GM19324 (cell line): Measurements from ENCODE around the gene WDR86.

ENCODE experiments used
- ATAC-seq: cut with Tn5 transposase; IDR thresholded peaks from one replicate; pipeline ENCODE4 v1.9.1; 2021; ENCODE audit warnings: mild to moderate bottlenecking, moderate library complexity; ENCODE audit not compliant: unreplicated experiment, low FRiP score

WDR86 gene, protein sequence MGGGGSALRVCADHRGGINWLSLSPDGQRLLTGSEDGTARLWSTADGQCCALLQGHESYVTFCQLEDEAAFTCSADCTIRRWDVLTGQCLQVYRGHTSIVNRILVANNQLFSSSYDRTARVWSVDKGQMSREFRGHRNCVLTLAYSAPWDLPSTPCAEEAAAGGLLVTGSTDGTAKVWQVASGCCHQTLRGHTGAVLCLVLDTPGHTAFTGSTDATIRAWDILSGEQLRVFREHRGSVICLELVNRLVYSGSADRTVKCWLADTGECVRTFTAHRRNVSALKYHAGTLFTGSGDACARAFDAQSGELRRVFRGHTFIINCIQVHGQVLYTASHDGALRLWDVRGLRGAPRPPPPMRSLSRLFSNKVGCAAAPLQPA

DNA sequence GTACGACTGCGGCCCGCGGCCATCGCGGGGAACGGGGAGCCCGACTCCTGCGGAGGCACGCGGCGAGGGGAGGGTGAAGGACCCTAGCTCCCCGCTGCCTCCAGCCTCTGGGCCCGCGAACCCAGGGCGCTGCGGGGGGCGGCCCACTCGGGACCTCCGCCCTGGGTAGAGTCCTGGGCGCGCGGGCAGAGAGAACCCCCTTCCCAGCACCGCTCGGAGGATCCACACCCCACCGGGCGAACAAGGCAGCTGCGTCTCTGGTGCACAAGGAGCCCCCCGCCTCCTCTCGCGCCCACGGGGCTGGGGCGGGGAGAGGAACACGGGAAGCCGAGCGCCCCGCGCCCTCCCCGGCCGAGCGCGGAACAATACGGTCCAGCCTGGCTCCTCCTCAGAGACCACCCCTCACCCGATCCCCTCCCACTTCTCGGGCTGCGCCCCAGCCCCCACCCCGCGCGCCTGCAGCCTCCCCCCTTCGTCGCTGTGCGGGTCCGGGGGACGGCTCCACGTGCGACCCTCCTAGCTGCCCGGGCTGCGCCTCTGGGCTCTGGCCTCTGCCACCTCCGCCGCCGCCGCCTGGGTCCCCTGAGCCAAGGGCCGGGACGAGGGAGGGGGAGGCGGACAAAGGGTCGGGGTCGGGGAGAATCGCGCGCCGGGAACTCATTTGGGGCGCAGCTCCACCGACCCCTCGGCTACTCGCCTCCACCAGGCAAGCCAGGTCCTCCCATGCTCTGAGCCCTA lies at the start of gene WDR86:
WDR86 (minus strand) TSS at position 372 of the 738 bp plus-strand sequence. CDS start 449 bp downstream, outside the sequence.
- no peak for ATAC-seq

GRCh38 chr7:151457534-151457933 lies 47.7 kb upstream of the WDR86 start:
- ATAC-seq: no peak

DNA sequence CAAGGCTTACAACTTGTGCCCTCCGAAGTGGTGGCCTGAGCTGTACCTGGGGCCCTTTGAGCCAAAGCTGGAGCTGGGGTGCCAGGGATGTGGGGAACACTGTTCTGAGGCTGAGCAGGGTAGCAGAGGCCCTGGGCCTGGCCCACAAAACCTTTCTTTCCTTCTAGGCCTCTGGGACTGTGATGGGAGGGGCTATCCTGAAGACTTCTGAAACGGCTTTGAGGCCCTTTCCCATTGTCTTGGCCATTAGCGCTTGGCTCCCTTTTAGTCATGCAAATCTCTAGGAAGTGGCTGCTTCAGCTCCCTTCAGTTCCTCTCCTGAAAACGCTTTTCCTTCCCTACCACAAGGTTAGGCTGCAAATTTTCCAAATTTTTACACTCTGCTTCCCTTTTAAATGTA lies 46.9 kb upstream of the WDR86 start:
- no peak for ATAC-seq

DNA sequence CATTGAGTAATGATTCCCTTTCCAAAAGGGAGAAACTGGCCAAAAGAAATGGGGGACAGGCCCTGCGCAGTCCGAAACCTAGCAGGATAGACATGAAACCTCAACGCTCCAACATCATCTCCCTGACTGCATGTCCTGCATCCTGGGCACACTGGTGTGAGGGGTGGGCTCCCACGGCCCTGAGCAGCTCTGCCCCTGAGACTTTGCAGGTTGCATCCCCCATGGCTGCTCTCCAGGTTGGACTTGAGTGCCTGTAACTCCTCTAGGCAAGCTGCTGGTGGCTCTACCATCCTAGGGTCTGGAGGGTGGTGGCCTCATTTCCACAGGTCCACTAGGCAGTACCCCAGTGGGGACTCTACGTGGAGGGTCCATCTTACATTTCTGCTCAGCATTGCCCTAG lies 46.4 kb upstream of the WDR86 start:
- no peak for ATAC-seq

GRCh38 chr7:151455690-151456089 lies 45.9 kb upstream of the WDR86 start:
- no peak for ATAC-seq

DNA sequence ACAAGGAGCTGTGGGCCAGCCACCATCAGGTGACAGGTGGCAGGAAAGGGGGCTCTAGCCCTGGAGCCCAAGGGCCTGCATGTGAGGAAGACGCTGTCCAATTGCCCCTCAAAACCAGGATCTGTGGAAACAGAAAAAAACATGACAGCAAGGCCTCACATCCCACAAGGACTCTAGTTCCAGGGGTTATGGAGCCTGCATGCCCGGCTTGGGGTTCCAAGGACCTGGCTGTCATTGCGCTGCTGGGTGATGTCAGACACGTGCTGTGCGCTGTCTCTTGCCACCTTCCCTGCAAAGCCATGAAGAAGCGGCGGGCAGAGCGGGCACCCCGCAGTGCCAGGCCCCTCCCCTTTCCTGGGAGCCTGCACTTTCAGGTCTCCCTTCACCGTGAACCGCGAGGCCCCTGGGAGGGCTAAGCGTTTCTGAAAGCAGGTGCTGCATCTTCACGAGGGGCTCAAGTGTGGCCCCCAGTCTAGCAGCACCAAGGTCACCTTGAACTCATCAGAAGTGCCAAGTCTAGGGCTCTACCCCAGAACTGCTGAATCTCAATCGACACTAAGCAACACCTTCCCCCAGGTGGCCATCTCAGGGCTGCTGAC lies 45.2 kb upstream of the WDR86 start:
- ATAC-seq: no peak

- no peak for ATAC-seq
These were observed 44.5 kb upstream of the WDR86 start for GRCh38 chr7:151454305-151454704.

DNA sequence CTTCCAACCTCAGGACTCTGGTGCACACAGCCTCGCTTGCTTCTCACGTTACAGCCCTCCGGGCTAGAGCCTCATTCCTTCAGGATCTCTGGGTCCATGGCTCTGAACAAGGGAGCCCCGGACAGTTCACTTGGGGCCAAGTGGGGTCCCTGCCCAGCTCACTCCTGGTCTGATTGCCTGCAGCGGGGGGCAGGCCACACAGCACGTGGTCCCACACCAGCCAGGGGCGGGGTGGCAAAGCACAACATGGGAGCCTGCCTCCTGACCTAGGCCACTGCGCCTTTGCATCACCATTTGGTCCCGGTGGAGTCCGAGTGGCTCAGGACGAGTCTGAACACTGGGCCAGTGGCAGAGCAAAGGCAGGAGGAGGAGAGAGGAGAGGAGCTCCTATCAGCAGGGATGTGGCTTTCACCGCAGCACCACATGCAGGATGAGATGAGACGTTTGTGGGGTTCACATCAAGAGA lies 43.5 kb upstream of the WDR86 start:
- ATAC-seq: no peak

GRCh38 chr7:151452680-151453325 lies 43.0 kb upstream of the WDR86 start:
- no peak for ATAC-seq

DNA sequence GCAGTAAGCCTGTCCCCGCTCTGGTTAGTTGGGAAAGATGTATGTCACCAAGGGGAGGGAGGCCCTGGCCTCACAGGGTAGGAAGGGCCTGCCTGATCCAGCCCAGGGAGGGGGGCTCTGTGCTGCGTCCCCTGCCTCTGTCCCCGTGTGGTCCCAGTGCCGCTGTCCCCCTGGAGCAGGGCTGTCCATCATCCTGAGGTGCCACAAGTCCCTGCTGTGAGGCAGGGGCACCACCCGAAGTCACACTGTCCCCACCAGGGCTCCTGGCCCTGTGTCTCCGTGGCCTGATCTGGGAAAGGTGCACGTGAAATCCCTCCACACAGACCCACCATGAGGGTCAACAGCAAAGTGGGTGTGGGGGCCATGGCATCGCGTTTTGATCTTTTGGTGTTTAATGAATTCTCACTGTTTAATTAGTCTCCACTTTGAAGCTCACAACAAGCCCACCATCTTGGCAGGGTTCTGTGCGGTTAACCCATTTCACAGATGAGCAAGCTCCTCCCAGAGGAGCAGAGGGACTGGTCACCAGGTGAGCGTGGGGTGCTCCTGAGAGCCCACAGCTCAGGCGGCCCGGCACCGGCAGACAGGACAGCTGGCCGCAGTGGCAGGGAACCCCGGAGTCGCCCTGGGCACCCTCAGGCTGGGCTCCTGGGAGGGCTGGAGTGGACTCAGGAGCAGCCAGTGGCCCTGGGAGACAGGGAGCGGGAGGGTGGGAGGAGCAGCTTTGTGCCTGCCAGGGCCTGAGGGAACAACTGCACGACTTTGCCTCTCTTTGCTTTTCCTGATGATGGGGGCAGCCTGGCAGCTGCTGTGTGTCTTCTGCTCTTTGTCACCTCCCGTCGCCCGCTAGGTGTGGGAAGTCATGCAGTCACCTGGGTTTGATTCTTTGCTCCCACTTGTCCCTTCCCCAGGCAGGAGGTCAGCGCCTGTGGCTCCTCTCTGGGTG lies 42.1 kb upstream of the WDR86 start:
- ATAC-seq: no peak

- ATAC-seq: no peak
These were observed 41.3 kb upstream of the WDR86 start for GRCh38 chr7:151451156-151451555.

- ATAC-seq: no peak
These were observed 40.2 kb upstream of the WDR86 start for GRCh38 chr7:151449990-151450389.

DNA sequence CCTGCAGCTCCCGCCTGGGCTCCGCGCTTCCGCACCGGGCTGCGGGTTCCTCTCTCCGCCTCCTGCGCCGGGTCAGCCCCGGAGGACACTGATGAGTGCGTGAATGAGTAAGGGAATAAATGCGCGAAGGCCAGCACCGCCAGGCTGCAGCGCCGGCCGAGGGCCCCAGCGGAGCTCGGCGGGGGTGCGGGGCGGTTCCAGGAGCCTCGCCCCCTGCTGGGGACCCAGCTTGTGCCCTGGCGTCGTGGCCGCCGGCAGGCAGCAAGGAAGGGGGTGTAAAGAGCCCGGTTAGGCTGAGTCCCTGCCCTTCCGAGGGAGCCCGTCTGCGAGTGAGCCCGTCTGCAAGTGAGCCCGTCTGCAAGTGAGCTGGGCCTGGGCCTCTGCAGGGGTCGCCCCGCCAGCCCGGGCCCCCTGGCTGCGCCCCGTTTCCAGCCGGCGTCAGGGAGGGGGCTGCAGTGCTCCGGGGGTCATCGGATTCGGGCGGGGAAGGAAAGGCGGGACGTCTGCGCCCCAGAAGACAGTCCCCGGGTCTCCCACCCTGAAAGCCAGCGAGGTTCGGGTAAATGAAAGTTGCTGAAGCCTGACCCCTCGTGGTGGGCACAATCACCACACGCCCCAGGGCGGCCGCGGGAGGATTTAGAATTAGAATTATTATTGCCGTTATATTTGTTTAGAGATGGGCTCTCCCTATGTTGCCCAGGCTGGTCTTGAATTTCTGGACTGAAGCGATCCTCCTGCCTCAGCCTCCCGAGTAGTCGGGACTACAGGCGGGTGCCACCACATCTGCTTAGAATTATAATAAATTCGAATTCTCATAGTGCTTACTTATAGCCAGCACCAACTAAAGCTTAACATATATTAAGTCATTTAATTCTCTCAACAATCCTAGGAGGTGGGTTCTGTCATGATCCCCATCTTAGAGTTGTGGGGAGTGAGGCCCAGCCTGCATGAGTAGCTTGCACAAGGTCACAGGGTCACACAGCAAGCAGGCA lies 38.7 kb upstream of the WDR86 start:
- no peak for ATAC-seq

- ATAC-seq: no peak
These were observed 38.0 kb upstream of the WDR86 start for GRCh38 chr7:151447901-151448260.

- no peak for ATAC-seq
These were observed 37.5 kb upstream of the WDR86 start for GRCh38 chr7:151447312-151447711.

DNA sequence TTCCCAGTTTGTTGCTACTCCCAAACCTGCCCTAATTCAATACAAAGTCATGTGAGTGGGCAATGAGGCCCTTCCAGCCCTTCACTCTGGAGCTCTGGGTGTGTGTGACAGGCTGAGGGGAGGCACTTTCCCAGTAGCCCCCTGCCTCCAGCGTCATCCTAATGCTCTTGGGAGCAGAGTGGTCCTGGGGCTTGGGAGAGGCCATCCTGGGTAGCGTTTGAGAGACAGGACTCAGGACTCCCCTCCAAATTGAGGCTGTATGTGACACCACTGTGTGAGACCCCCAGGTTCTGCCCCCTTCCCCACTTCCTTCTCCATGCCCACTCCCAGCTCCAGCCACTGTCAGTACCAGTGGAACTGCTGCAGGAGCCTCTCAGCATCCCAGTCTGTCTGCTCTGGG lies 36.6 kb upstream of the WDR86 start:
- ATAC-seq: no peak

DNA sequence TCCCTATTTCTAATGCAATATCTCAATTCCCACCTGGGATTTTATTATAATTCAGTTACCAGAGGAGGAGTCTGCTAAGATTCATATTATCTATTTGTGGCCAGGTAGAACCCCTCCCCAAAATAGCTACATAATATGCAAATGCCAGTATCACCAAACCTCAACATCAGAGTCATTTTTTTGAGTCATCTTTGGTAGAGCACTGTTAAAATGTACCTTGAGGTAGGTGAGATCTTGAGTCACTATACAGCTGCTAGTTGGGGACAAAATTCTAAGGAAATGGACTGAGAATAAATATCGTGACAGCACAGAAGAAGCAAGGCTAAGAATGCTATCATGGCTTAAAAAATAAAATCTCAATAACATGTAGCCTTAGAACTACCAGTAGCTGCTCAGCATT lies 34.8 kb upstream of the WDR86 start:
- ATAC-seq: no peak

GRCh38 chr7:151442776-151443496 lies 33.1 kb upstream of the WDR86 start:
- ATAC-seq: no peak
